ENCODE measurements around the gene NDUFB11.

Gene NDUFB11
- total RNA-seq: 36.9 to 52.9 reads per million in 2 donors

DNA sequence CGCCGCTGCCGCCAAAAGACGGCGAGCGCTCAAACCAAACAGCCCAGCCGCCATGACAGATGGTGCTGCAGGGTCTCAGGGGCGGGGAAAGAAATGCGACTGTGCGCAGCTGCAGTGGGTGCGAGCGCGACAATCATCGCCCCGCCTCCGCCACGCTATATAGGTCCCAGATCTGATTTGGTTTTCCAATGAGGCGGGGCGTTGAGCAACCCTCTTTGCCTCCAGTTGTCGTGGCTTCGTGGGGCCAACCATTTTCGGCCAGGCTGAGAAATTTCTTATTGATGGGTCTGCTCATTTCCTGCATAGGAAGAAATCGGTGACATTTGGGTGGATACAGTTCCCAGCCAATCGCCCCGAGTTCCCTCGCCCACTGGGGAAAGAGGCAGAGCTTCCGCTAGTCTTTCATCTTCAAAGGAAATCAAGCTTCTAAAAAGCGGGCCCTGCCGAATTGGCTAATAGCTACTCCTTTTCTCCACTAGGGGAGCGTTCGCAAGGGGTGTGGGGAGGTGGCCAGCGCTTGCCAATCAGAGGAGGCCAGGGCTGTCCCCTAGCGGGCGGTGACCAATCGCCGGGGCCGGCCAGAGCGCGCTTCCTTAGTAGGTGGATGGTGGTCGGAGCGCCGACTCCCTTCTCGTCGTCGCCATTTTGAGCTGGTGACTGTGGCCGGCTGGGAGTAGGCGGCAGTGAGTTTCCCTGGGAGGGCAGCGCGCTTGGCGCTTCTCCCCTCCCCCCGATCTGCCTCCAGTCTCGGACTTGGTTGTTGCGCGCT, at the start of gene NDUFB11, which contains the start of gene RBM10:
NDUFB11 (minus strand) TSS at position 77 of the 769 bp plus-strand sequence; CDS start at position 54, 23 bp downstream.
RBM10 (plus strand) TSS at position 596 of the 769 bp plus-strand sequence. CDS start 2,261 bp downstream, outside the sequence.
- peak; percentile 77 for DNase-seq

DNA sequence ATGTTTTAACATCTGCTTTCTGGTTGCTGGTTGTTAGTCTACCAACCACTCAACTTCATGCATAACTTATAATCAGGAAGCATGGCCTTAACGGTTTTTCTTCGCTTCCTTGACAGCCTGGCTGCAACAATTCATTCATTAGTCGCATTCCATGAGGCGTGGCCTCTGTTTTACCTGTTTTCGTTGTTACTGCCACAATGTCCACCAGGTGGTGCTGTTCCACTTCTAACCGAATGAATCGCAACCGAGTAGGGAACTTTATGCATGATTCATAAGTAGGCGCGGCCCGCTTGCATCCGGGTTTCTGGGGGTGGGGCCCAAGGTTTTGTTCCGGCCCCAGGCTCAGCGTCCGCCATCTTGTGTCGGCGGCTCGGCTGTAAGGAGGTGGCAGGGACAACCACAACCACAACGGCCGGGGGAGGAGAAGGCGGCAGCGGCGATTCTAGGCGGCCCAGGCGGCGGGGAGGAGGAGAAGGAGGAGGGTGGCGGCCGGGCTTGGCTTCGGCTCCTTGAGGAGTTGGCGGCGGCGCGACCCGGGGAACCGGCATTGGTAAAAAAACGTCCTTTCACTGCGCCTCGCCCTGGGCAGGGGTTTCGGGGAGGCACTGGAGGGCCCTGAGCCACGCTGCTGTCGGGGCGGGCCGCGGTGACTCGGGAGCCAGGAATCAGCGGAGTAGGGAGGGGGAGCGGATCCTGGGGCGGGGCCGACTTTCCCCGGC, 49.1 kb upstream of the NDUFB11 start, which contains the start of gene UBA1:
UBA1 (plus strand) TSS at position 355 of the 719 bp plus-strand sequence. CDS start 4,974 bp downstream, outside the sequence.
- DNase-seq: peak; percentile 97

DNA sequence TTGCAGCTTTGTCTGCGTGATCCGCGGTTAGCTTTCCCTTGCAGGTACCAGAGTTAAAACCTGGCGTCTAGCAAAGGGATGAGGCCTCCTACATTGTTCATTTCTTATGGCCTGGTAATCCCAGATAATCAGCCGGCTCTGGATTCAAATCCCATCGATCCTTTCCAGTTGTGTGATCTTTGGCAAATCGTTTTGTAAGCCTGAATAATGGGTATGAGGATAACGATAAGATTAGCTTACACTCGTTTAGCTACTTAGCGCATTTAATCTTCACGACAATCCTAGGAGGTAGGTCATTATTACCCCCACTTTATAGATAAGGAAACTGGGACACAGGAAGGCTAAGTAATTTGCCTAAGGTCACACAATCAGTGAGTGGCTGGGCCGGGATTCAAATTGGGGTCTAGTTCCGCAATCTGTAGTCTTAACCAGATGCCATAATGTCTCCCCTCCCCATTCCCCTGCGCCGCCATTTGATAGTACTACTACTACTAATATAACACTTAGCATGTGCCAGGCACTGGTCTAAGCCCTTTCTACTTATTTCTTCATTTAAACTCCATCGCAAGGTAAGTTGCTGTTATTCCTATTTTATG, 47.4 kb upstream of the NDUFB11 start:
- DNase-seq: no peak

DNA sequence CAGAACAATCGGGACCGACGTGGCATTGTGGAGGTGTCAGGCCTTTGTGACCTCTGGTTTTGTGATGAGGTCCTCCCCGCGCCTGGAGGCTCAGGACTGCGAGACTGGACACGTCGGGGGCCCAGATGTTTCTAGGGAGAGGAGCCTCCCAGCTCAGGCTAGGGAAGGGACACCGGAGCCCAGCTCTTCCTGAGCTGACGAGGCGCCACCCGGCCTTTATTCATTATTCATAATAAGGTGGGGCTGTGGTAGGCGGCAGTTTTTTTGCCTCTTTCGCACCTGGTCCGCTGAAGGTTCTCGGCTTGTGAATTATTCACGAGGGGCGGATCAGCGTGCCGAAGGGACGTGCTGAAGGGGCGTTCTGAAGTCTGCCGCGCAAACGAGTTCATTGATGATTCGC, 46.8 kb upstream of the NDUFB11 start:
- DNase-seq: peak; percentile 33

DNA sequence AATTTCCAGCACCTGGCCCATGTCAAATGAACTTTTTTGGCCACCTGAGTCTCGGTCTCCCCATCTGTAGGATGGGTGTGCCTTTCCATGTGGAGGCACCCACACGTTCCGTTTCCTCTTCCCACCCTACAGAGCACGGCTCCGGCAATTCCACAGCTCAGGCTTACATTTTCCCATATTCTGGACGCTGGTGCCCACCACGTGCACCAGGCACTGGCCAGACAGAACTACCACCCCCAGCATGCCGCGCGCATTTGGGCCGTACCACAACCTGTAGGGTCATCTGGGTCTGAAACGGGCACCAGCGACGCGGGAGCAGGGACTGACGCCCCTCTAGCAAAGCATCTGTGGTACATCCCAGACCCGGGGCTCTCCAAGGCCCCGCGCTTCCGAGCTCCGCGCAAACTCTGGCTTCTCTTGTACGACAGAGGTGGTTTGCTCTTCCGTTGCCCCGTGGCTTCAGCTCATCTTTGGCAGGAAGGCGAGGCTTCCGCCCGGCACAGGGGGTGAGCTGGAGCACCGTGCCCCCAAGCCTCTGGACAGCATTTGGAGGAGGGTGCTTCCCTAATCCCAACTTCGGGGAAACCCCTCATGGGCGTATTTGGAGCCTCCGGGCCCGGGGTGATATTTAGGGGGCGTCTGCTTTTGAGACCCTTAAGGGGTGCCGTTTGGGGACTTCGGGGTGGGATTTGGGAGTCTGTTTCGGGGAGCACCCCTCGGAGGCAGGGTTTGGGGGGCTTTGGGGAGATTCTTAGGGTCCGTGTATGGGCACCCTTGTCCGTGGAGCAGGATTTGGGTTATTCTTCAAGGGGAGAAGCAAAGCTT, 46.2 kb upstream of the NDUFB11 start:
- peak; percentile 58 for DNase-seq

DNA sequence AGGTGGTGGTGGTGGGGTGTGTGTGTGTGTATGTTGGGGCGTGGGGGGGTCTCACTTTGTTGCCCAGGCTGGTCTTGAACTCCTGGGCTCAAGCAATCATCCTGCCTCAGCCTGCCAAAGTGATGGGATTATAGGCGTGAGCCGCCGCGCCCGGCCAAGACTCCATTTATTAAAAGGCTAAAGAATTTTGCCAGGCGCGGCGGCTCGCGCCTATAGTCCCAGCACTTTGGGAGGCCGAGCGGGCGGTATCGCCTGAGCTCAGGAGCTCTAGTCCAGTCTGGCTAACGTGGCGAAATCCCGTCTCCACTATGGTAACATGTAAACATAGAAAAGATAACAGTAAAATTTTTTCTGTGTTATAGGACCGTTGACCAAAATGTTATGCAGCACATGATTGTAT, 45.4 kb upstream of the NDUFB11 start:
- DNase-seq: no peak

DNA sequence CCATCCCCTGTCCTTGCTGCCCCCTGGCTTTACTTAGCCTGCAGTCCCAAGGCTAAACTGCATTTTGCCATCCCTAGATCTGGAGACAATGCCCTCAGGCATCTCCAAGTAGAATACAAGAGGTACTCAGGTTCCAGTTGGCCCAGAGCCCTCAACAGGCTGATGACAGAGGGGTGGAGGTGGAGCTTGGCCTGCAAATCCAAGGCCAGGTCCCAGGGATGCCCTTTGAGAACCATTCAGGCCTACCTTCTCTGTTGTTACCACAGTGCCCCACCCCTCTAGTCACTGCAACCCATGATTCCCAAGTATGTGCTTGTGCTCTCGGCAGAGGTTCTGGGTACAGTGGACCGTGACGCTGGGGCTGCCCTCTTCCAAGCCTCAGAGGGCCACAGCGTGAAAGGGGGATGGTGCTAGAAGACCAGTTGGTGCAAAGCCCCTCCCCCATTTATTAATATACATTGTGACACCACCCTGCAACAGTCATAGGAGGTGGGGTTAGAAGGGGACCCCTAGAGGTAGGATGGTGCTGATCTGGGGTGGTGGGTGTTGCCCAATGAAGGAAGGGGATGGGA, 42.7 kb upstream of the NDUFB11 start:
- DNase-seq: no peak

DNA sequence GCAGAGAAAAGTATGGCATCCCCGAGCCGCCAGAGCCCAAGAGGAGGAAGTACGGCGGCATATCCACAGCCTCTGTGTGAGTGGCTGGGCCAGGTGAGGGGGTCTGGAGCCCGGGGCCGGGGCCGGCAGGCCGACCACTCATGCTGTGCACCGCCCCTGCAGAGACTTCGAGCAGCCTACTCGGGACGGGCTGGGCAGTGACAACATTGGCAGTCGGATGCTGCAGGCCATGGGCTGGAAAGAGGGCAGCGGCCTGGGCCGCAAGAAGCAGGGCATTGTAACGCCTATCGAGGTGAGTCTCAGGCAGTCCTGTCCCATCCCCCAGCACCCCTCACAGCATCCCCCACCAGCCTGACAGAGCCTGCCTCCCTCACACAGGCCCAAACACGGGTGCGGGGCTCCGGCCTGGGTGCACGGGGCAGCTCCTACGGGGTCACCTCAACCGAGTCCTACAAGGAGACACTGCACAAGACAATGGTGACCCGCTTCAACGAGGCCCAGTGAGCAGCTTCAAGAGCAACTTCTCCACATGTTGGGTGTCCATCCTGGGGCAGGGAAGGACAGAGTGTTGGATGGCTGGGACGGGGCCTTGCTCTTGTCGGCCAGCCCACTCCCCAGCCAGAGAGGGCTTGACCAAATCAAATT, 41.7 kb upstream of the NDUFB11 start:
- DNase-seq: no peak

DNA sequence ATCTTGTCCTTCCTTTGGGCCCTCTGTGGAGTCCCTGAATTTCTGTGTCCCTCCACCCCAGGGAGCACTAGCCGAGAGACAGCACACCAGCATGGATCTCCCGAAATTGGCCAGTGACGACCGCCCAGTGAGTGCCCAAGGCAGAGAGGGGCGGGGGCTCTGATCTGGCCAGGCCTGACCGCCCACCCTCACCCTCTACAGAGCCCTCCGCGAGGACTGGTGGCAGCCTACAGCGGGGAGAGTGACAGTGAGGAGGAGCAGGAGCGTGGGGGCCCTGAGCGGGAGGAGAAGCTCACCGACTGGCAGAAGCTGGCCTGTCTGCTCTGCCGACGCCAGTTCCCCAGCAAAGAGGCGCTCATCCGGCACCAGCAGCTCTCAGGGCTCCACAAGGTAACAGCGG, 40.7 kb upstream of the NDUFB11 start:
- no peak for DNase-seq

DNA sequence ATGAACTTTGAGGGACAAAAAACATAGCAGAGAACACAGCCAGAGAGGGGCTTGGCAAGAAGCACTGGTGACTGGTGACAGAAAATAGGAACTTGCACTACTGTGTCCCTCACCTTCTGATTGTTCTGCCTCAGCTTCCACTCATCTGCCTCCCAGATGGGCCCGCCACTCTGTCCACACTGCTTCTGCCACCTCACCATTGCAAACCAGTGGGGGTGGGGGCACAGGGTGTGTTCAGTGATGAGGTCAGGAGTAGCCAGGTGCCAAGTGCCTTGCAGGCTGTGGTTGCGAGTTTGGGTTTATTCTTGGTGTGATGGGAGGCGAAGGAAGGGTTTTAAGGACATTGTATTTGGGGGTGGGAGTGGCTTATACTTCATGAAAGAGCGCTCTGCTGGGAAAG, 40.0 kb upstream of the NDUFB11 start:
- no peak for DNase-seq

DNA sequence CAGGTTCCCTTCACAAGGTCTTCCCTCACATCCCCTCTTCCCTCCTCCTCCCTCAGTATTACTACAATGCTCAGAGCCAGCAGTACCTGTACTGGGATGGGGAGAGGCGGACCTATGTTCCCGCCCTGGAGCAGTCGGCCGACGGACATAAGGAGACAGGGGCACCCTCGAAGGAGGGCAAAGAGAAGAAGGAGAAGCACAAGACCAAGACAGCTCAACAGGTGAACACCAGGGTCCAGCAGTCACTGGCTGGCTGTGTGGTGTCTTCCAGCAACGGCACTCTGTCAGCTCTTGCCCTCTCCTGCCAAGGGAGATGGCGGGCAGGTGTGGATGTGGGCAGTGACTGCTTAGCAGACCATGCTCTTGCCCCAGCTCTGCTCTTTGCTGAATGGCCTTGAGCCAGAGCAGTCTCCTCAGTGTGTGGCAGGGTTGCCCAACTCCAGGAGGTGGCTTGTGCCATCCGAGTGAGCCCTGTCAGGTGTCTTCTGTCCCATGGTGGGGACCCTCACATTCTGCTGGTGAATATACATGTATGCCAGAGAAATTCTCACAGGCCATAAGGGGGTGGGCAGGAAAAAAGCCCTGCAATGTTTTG, 37.7 kb upstream of the NDUFB11 start:
- no peak for DNase-seq

DNA sequence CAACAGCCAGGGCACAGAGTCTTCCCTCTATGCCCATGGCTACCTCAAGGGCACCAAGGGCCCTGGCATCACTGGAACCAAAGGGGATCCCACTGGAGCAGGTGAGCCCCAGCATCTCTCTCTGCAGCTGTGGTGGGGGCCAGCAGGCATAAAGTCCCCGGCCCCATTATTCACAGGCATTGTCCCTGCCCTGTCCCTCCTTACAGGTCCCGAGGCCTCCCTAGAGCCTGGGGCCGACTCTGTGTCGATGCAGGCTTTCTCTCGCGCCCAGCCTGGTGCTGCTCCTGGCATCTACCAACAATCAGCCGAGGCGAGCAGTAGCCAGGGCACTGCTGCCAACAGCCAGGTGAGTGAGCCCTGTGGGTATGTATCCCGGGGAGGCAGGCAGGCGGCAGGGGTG, 36.8 kb upstream of the NDUFB11 start:
- no peak for DNase-seq

DNA sequence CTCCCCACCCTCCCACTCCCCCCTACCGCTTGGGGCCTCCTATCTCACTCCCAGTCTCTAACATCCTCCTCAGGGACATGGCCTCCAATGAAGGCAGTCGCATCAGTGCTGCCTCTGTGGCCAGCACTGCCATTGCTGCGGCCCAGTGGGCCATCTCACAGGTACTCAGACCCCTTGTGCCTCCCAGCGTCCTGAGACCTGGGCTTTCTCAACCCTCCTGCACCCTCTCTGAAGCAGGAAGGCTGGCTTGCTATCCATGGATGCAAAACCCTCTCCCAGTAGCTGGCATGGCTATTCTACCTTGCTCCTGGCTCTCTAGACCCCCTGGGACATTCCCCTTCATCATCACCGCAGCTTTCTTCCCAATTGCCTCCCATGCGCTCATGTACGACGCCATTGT, 35.8 kb upstream of the NDUFB11 start:
- no peak for DNase-seq

DNA sequence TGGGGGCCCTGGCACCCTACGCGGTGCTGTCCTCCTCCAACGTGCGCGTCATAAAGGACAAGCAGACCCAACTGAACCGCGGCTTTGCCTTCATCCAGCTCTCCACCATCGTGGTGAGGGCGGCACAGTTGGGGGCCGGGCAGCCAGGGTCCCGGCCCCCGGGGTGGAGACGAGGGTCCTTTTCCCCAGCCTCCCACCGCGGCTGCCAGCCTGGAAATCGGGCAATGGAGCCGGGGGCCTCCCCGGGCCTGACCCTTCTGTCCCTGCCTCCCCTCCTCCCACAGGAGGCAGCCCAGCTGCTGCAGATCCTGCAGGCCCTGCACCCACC, 35.4 kb upstream of the NDUFB11 start:
- no peak for DNase-seq

DNA sequence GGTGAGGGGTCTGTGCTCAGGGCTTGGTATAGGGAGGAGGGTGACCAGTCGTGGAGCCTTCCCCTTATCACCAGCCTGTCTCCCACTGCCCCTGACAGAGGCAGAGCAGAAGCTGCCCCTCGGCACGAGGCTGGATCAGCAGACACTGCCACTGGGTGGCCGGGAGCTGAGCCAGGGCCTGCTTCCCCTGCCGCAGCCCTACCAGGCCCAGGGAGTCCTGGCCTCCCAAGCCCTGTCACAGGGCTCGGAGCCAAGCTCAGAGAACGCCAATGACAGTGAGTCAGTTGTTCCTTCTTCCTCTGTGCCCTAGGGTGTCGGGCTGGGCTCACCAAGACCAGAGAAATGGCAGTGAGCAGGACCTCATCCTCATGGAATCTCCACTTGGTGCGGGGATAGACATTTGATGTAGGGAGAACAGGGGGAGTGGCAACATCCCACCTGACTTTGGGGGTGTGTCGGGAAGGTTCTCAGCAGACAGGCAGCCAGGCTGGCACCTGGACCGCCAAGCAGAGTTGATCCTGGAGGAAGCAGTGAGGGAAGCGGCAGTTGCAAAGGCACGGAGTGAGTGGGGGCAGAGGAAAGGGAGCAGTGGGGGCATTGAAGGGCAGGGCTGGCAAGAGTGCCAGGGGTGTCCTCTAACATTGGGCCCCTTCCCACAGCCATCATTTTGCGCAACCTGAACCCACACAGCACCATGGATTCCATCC, 34.9 kb upstream of the NDUFB11 start:
- DNase-seq: no peak

DNA sequence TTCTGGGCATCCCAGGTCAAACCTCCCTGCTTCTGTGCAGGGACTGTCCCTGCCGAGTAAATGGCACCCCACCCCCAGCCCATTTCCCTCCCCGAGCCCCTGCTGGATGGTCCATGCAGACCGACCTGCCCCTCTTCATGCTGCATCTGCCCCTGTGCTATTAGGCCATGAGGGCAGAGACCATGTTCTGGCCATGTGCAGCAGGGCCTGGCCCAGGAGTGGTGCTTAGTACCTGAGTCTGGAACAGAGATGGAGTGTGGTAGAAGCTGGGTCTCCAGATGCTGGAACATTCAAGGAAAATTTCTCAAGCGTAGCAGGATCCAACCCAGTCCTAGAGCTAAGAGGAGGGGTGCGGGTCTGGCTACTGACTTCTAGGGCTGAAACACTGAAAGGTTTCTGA, 33.8 kb upstream of the NDUFB11 start:
- no peak for DNase-seq

DNA sequence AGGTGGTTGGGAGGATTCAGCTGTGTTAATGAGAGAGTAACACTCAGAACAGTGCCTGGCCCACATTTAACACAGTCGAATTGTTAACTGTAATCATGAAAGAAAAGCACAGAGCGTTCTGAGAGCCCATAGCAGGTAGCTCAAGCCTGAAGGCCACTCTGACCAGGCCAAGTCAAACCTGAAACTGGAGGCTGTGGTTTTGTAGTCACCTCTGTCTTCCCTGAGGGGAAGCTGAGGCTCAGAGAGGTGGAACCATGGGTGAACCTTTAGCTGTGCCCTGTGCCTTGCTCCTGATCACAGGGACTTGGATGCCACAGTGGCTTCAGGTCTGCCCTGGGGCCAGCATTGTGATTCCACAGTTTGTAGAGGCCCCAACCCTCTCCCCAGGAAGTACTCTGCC, 32.6 kb upstream of the NDUFB11 start:
- no peak for DNase-seq

DNA sequence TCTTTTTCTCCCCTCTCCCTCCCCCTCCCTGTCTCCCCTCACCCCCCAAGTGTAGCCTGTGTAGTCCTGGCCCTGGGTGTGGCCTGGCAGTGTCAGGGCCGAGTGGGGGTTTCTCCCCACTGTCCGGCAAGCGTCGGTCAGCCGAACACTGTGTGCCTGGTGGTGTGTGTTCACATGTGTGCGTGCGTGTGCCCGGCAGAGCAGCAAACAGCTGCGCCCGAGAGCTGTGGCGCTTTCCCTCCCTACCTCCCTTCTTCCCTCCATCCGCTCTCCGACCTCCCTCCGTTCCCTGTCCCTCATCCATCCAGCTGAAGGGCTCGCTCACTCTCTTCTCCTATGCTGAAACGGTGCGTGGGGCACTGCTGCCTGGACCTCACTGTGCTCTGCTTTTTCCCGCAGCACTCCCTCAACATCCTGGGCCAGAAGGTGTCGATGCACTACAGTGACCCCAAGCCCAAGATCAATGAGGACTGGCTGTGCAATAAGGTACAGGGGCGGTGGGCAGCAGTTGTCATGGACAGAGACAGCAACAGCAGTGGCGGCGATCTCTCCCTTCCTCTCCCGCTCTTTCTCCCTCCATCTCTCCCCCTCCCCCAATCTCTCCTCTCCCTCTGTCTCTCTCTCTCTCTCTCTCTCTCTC, 31.7 kb upstream of the NDUFB11 start:
- no peak for DNase-seq

DNA sequence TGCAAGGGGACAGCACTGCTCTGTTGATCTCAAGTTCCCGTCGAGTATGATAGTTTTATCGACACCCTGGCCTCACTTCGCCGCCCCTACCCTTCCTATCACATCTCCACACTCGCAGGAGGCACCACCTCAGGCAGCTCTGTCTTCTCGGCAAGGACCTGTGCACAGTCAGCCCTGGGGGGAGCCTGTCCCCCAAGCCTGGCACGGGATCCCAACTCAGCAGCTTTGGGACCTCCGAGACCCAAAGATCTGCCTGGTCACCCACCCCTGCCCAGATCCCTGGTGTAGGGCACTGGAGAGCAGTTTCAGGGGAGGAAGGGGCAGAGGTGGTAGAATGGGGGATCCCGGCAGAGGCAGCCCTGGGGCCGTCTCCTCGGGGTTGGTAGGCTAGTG, 31.1 kb upstream of the NDUFB11 start:
- DNase-seq: no peak

DNA sequence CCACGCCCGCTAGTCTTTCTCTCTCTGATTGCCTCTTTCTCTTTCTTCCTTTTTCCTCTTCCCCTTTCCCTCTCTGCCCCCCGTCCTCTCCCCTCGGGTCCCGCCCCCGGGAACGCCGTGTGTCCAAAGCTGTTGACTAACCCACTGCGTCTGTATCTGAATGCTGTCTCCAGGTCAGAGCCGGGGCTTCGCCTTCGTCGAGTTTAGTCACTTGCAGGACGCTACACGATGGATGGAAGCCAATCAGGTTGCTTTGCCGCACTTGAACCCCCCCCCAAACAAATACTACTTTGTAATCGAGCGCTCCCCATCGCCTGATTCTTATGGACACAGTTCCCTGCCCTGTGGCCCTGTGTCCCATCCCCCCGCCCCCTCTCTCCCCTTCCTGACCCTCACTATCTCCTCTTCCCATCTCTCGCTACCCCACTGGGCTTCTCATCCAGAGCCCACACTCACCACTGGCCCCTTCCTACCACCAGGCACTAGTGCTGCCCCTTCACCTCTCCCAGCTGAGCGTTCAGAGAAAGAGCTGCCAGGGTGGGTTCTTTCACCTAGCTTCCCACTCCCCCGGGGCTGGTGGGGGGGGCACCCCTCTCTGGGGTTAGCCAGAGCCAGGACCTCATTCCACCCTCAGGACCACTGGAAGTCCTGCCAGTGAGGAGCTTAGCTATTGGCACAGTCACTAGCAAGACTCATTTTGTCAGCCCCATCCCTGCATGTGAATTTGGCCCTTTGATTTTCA, 30.5 kb upstream of the NDUFB11 start:
- no peak for DNase-seq
